ENCODE results near the gene MEA1. TPM values are rescaled to one million over a fixed set of nuclear protein-coding genes. Genes with fewer than 3 reads are reported as not detected.

The MEA1 gene
- total RNA-seq, 1 donor from 2014 or later = 54.2 TPM

- peak; percentile 12 for DNase-seq (ENCODE audit: low read depth)
- H3K27me3 ChIP-seq (ENCODE audit: insufficient read depth, low read length) = no peaks in the 10 kb centered on the region
- peak overlapping the region; percentile 64 for H3K4me3 ChIP-seq (ENCODE audit: insufficient read depth, low read depth, low read length)
- H3K4me1 ChIP-seq (ENCODE audit: insufficient read depth, low read length) = peaks cover 26% of the 10 kb centered on the region
- TF ChIP-seq CTCF (IDR thresholded peaks at IDR 0.05; ENCODE audit: insufficient read depth, low read depth, low read length) (no peak), EZH2 (IDR thresholded peaks at IDR 0.05; ENCODE audit: insufficient read depth, low read length) (no peak)
- no peaks in the 10 kb centered on the region for H4K20me1 ChIP-seq (ENCODE audit: insufficient read depth, low read length)
- peak overlapping the region; percentile 91 for H3K4me2 ChIP-seq (ENCODE audit: low read length)
- peak overlapping the region; percentile 93 for H3K4me3 Mint-ChIP-seq (ENCODE audit: unreplicated experiment)
- peaks cover 3% of the 10 kb centered on the region for H3K9me3 Mint-ChIP-seq (ENCODE audit: unreplicated experiment)
- no peak for FAIRE-seq
- H3K27ac Mint-ChIP-seq (ENCODE audit: unreplicated experiment) = peak overlapping the region; percentile 97
- peak overlapping the region; percentile 93 for H3K9ac ChIP-seq (ENCODE audit: low read length)
- no peaks in the 10 kb centered on the region for H3K27me3 Mint-ChIP-seq (ENCODE audit: low read depth, unreplicated experiment)
- peak overlapping the region; percentile 90 for H3K27ac ChIP-seq (ENCODE audit: low read depth, low read length)
- no peaks in the 10 kb centered on the region for H3K9me3 ChIP-seq (ENCODE audit: insufficient read depth, low read depth, low read length)
- H3K79me2 ChIP-seq (ENCODE audit: insufficient read depth, low read length) = peaks cover 41% of the 10 kb centered on the region
- H3K4me1 Mint-ChIP-seq (ENCODE audit: low read depth, unreplicated experiment) = peaks cover 25% of the 10 kb centered on the region
- peaks cover 15% of the 10 kb centered on the region for H3K36me3 ChIP-seq (ENCODE audit: insufficient read depth, low read length)
- H3K36me3 Mint-ChIP-seq (ENCODE audit: low read depth, unreplicated experiment) = peaks cover 17% of the 10 kb centered on the region
- peak overlapping the region; percentile 61 for H2AFZ ChIP-seq (ENCODE audit: low read depth, low read length)
Measured at GRCh38 chr6:43052842-43053544, 39.2 kb upstream of the MEA1 start.

GRCh38 chr6:43052225-43052841, 38.6 kb upstream of the MEA1 start:
- no peaks in the 10 kb centered on the region for H3K27me3 Mint-ChIP-seq (ENCODE audit: low read depth, unreplicated experiment)
- FAIRE-seq (no peak), DNase-seq (ENCODE audit: low read depth) (no peak)
- H3K27ac Mint-ChIP-seq (ENCODE audit: unreplicated experiment) = peak overlapping the region; percentile 97
- peaks cover 36% of the 10 kb centered on the region for H3K79me2 ChIP-seq (ENCODE audit: insufficient read depth, low read length)
- peaks cover 3% of the 10 kb centered on the region for H3K9me3 Mint-ChIP-seq (ENCODE audit: unreplicated experiment)
- H3K9ac ChIP-seq (ENCODE audit: low read length) = peak overlapping the region; percentile 93
- peaks cover 26% of the 10 kb centered on the region for H3K4me1 ChIP-seq (ENCODE audit: insufficient read depth, low read length)
- H3K9me3 ChIP-seq (ENCODE audit: insufficient read depth, low read depth, low read length) = no peaks in the 10 kb centered on the region
- H3K4me2 ChIP-seq (ENCODE audit: low read length) = peak overlapping the region; percentile 91
- no peak overlapping the region for H3K27ac ChIP-seq (ENCODE audit: low read depth, low read length)
- H3K27me3 ChIP-seq (ENCODE audit: insufficient read depth, low read length) = no peaks in the 10 kb centered on the region
- peaks cover 17% of the 10 kb centered on the region for H3K36me3 Mint-ChIP-seq (ENCODE audit: low read depth, unreplicated experiment)
- TF ChIP-seq EZH2 (IDR thresholded peaks at IDR 0.05; ENCODE audit: insufficient read depth, low read length) = no peak
- no peak for TF ChIP-seq CTCF (IDR thresholded peaks at IDR 0.05; ENCODE audit: insufficient read depth, low read depth, low read length)
- H3K4me3 Mint-ChIP-seq (ENCODE audit: unreplicated experiment) = peak overlapping the region; percentile 93
- H3K36me3 ChIP-seq (ENCODE audit: insufficient read depth, low read length) = peaks cover 15% of the 10 kb centered on the region
- H2AFZ ChIP-seq (ENCODE audit: low read depth, low read length) = no peak overlapping the region
- H3K4me3 ChIP-seq (ENCODE audit: insufficient read depth, low read depth, low read length) = peak overlapping the region; percentile 64
- peaks cover 25% of the 10 kb centered on the region for H3K4me1 Mint-ChIP-seq (ENCODE audit: low read depth, unreplicated experiment)
- H4K20me1 ChIP-seq (ENCODE audit: insufficient read depth, low read length) = no peaks in the 10 kb centered on the region

- H3K27ac Mint-ChIP-seq (ENCODE audit: unreplicated experiment) = no peak overlapping the region
- no peaks in the 10 kb centered on the region for H4K20me1 ChIP-seq (ENCODE audit: insufficient read depth, low read length)
- no peaks in the 10 kb centered on the region for H3K27me3 Mint-ChIP-seq (ENCODE audit: low read depth, unreplicated experiment)
- H3K4me2 ChIP-seq (ENCODE audit: low read length) = peak overlapping the region; percentile 91
- no peak overlapping the region for H3K9ac ChIP-seq (ENCODE audit: low read length)
- no peaks in the 10 kb centered on the region for H3K9me3 ChIP-seq (ENCODE audit: insufficient read depth, low read depth, low read length)
- H3K4me3 ChIP-seq (ENCODE audit: insufficient read depth, low read depth, low read length) = no peak overlapping the region
- no peaks in the 10 kb centered on the region for H3K27me3 ChIP-seq (ENCODE audit: insufficient read depth, low read length)
- peak overlapping the region; percentile 64 for H3K4me3 Mint-ChIP-seq (ENCODE audit: unreplicated experiment)
- TF ChIP-seq CTCF (IDR thresholded peaks at IDR 0.05; ENCODE audit: insufficient read depth, low read depth, low read length) (no peak), EZH2 (IDR thresholded peaks at IDR 0.05; ENCODE audit: insufficient read depth, low read length) (no peak)
- peaks cover 3% of the 10 kb centered on the region for H3K9me3 Mint-ChIP-seq (ENCODE audit: unreplicated experiment)
- H3K27ac ChIP-seq (ENCODE audit: low read depth, low read length) = no peak overlapping the region
- no peak overlapping the region for H2AFZ ChIP-seq (ENCODE audit: low read depth, low read length)
- peaks cover 16% of the 10 kb centered on the region for H3K36me3 ChIP-seq (ENCODE audit: insufficient read depth, low read length)
- FAIRE-seq (no peak), DNase-seq (ENCODE audit: low read depth) (no peak)
- H3K4me1 ChIP-seq (ENCODE audit: insufficient read depth, low read length) = peaks cover 26% of the 10 kb centered on the region
- peaks cover 25% of the 10 kb centered on the region for H3K4me1 Mint-ChIP-seq (ENCODE audit: low read depth, unreplicated experiment)
- peaks cover 21% of the 10 kb centered on the region for H3K36me3 Mint-ChIP-seq (ENCODE audit: low read depth, unreplicated experiment)
- peaks cover 36% of the 10 kb centered on the region for H3K79me2 ChIP-seq (ENCODE audit: insufficient read depth, low read length)
Measured at GRCh38 chr6:43050981-43051380, 37.2 kb upstream of the MEA1 start.

Data from astrocyte (in vitro differentiated cells and primary cell).